ENCODE measurements around the gene NABP2. TPM values are rescaled to one million over a fixed set of nuclear protein-coding genes. Genes with fewer than 3 reads are reported as not detected.

Gene NABP2
- 48.4 and 60.4 TPM in 2 replicates for total RNA-seq

GRCh38 chr12:56224102-56224701 lies at the start of gene NABP2:
NABP2 (plus strand) TSS chr12:56224342; CDS start chr12:56224857, 515 bp downstream.

DNA sequence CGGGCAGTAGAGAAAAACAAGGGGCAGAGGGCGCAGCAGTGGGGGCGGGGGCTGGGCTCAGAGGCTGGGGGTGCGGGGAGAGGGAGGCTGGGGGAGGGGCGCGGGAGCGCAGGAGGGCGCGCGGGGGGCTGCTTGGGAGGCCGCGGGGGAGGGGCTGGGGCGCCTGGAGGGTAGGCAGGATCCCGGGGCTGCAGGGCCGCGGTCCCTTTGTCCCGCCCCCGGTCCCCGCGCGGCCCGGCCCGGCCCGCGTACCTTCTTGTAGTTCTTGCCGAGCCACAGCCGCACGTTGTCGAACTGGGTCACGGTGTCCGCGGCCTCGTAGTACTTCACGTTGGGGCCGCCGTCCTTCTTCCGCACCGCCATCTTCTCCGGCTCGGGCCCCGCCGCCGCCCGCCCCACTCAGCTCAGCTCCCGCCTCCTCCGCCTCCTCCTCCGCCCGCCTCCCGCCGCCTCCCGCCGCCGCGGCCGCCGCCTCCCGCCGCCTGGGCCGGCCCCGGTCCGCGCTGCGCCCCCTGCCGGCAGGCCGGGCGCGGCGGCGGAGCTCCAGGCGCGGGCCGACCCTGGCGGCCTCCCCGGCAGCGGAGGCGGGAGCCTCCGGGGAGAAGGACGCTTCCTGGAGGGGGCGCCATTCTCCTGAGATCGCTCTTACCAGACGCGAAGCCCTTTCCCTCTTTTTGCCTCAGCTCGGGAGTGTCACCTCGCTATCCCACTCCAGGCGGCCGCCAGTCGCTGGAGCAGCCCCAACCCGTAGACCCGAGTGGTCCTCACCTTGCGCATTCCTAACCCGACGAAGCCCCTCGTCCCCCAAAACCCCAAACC lies 34.8 kb upstream of the NABP2 start, which contains the start of gene SMARCC2:
SMARCC2 (minus strand) TSS at position 385 of the 819 bp plus-strand sequence; CDS start at position 363, 22 bp downstream.

DNA sequence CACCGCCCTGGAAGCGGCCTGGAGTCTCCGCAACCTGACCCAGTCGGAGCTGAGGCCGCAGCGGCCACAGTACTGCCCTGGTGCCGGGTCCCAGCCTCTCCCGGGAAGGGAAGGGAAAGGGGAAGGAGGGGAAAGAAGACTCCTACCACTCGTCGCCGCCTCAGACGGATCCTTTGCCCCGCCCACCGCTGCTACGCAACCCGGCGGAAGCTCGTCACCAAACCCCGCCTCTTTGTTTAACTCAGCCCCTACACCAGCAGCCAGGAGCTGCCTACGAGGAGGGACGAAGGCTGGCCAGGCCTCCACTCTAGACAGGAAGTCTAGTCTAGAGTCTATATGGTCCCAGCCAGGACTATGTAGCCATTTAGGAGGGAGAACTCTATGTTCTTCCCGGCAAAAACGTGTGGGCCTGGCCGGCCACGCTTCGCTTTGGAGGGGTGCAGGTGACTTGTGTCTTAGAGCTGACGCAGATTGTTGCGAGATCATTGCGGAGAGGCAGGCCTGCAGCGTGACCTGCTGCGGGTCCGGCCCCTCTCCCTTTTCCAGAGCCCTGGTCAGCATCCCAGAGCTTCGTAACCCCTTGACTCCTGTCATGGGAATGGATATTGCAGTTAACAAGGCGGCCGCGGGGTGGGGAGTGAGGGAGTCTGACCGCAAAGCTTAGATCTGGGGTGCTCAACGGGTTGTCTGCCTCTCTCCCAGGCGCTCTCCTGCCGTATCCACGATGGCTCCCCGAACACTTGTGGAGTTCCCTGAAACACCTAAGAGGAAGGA lies 2.2 kb upstream of the NABP2 start, which contains the start of gene RNF41:
RNF41 (minus strand) TSS at position 166 of the 774 bp plus-strand sequence. CDS start 7,875 bp downstream, outside the sequence.

GRCh38 chr12:56229916-56230431 lies 5.8 kb downstream of the NABP2 start, which contains the start of gene SLC39A5:
SLC39A5 (plus strand) TSS chr12:56230051; CDS start chr12:56231275, 1,224 bp downstream.

GRCh38 chr12:56258068-56258819 lies 34.1 kb downstream of the NABP2 start, which contains the start of gene ANKRD52:
ANKRD52 (minus strand) TSS chr12:56258384; CDS start chr12:56258269, 115 bp downstream.

DNA sequence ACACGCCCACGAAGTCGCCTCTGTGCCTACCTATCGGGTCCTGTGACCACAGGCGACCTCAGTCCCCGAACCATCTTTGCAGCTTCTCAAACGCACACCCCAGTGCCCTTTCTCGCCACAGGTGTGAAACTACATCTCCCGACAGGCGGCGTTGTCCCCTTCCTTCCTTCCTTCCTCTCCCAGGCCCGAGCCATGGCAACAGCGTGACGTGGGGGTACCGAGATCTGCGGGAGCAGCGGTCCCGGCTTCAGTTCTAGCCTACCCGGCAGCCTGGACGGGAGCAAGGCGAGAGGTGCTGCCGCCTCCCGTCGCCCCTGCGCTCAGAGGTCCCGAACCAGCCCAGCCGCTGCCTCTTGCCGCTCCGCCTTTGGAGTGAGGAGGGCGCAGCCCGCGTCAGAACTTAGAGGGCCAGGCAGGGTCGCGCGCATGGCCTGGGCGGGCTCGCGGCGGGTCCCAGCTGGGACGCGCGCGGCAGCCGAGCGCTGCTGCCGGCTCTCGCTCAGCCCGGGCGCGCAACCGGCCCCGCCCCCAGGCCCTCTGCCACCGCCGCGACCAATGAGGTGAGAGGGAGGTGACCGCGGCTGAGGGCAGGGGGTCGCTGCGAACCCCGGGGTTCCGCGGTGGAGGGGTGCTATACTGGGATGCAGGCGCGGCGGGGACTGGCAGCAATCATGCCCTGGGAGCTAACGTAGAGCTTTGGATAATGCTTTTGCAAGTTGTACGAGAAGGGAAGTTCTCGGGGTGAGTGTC lies 42.7 kb downstream of the NABP2 start, which contains the start of gene COQ10A:
COQ10A (plus strand) TSS at position 250 of the 750 bp plus-strand sequence; CDS start at position 427, 177 bp downstream.

Other genes with a start within 250 kb of the NABP2 start
- 11.4 and 31.9 TPM in 2 replicates for gene SUOX, start 227.1 kb upstream of the NABP2 start, total RNA-seq
- gene IKZF4, start 203.3 kb upstream of the NABP2 start, total RNA-seq: 2.6 and 8.1 TPM in 2 replicates
- 1,233 and 1,614 TPM in 2 replicates for gene RPS26, start 182.4 kb upstream of the NABP2 start, total RNA-seq
- 0.64 and 1.8 TPM in 2 replicates for gene ERBB3, start 144.2 kb upstream of the NABP2 start, total RNA-seq
- gene PA2G4, start 119.8 kb upstream of the NABP2 start, total RNA-seq: 98.1 and 145 TPM in 2 replicates
- 2,965 and 4,023 TPM in 2 replicates for gene RPL41, start 107.7 kb upstream of the NABP2 start, total RNA-seq
- gene ZC3H10, start 106.1 kb upstream of the NABP2 start, total RNA-seq: 3.4 and 5.0 TPM in 2 replicates
- gene ESYT1, start 96.1 kb upstream of the NABP2 start, total RNA-seq: 81.4 and 171 TPM in 2 replicates
- 112 and 142 TPM in 2 replicates for gene MYL6B, start 71.8 kb upstream of the NABP2 start, total RNA-seq
- 1,228 and 2,927 TPM in 2 replicates for gene MYL6, start 66.0 kb upstream of the NABP2 start, total RNA-seq
- 27.5 and 43.8 TPM in 2 replicates for gene SMARCC2, start 34.9 kb upstream of the NABP2 start, total RNA-seq
- gene RNF41, start 2.4 kb upstream of the NABP2 start, total RNA-seq: 57.2 and 76.5 TPM in 2 replicates
- gene SLC39A5, start 5.7 kb downstream of the NABP2 start, total RNA-seq: not detected in 2 replicates
- gene ANKRD52, start 34.0 kb downstream of the NABP2 start, total RNA-seq: 14.5 and 16.9 TPM in 2 replicates
- gene COQ10A, start 42.6 kb downstream of the NABP2 start, total RNA-seq: 8.8 and 11.3 TPM in 2 replicates
- 109 and 134 TPM in 2 replicates for gene CS, start 76.0 kb downstream of the NABP2 start, total RNA-seq
- 95.7 and 112 TPM in 2 replicates for gene CNPY2, start 91.6 kb downstream of the NABP2 start, total RNA-seq
- gene PAN2, start 109.7 kb downstream of the NABP2 start, total RNA-seq: 9.1 and 38.4 TPM in 2 replicates
- gene IL23A, start 114.5 kb downstream of the NABP2 start, total RNA-seq: 0.13 and 0.56 TPM in 2 replicates
- 90.0 and 173 TPM in 2 replicates for gene STAT2, start 135.8 kb downstream of the NABP2 start, total RNA-seq
- not detected in 2 replicates for gene APOF, start 138.5 kb downstream of the NABP2 start, total RNA-seq
- gene TIMELESS, start 225.1 kb downstream of the NABP2 start, total RNA-seq: 7.9 and 14.1 TPM in 2 replicates
- not detected in 2 replicates for gene MIP, start 230.3 kb downstream of the NABP2 start, total RNA-seq
- gene SPRYD4, start 244.2 kb downstream of the NABP2 start, total RNA-seq: 1.0 and 1.2 TPM in 2 replicates

All from epithelial cell of alveolus of lung (primary cell).